HG02973 (cell line): ENCODE measurements around the gene RTP5.
"Not testable (repeated sequence)": the region's sequence is repeated elsewhere in the genome, so short reads cannot be mapped to it uniquely, and the experiment has no call there.

Experiments used
- ATAC-seq: cut with Tn5 transposase; IDR thresholded peaks from one replicate; pipeline ENCODE4 v1.9.1; 2021; ENCODE audit warnings: moderate library complexity; ENCODE audit not compliant: unreplicated experiment

RTP5 gene

GRCh38 chr2:241913703-241914102 lies 44.2 kb downstream of the RTP5 start:
- no peak for ATAC-seq

GRCh38 chr2:241914542-241914941 lies 45.0 kb downstream of the RTP5 start:
- ATAC-seq, result no peak

- not testable (repeated sequence) for ATAC-seq
Observed at GRCh38 chr2:241921631-241922030, 52.1 kb downstream of the RTP5 start.

- no peak for ATAC-seq
Observed at GRCh38 chr2:241922411-241922810, 52.9 kb downstream of the RTP5 start.

- ATAC-seq, result not testable (repeated sequence)
Observed at GRCh38 chr2:241922816-241923601, 53.5 kb downstream of the RTP5 start.
